HL-60 (cell line): ENCODE measurements around the gene DPP10.

Source experiments
- DNase-seq, 2 experiments: peaks; one replicate each; pipeline ENCODE4 v3.0.0-alpha.2; 2010 to 2020; ENCODE audit warnings: low read depth in 1 of 2, low spot score in 1 of 2
- H3K27ac ChIP-seq: fragments of 250-450 bp; sonication (Bioruptor Pico); replicated peaks from 2 replicates; pipeline ENCODE4 v1.5.1; 2020; ENCODE audit warnings: mild to moderate bottlenecking, moderate library complexity
- H3K27me3 ChIP-seq: fragments of 250-450 bp; sonication (Bioruptor Pico); 2 replicates; pipeline ENCODE4 v1.5.1; 2021; ENCODE audit warnings: mild to moderate bottlenecking, moderate library complexity; ENCODE audit not compliant: insufficient read depth, poor library complexity, severe bottlenecking
- H3K4me3 ChIP-seq: replicated peaks from 2 replicates; pipeline ENCODE4 v1.5.1; 2011; ENCODE audit warnings: mild to moderate bottlenecking, control low read depth, low read length; ENCODE audit not compliant: insufficient read depth
- CTCF ChIP-seq: IDR thresholded peaks from one replicate; pipeline ENCODE4 v1.5.1; 2011; ENCODE audit warnings: low read length, control low read depth, inconsistent platforms; ENCODE audit not compliant: insufficient read depth
- GABPA ChIP-seq: IDR thresholded peaks from 2 replicates; pipeline ENCODE4 v1.6.1; 2012; ENCODE audit warnings: low read depth
- POLR2AphosphoS5 ChIP-seq: IDR thresholded peaks from 2 replicates; pipeline ENCODE4 v1.6.1; 2012; ENCODE audit warnings: low read depth
- REST ChIP-seq: IDR thresholded peaks from 2 replicates; pipeline ENCODE4 v1.6.1; 2012; ENCODE audit warnings: low read depth; ENCODE audit not compliant: insufficient replicate concordance
- SPI1 ChIP-seq: IDR thresholded peaks from 2 replicates; pipeline ENCODE4 v1.6.1; 2012; ENCODE audit warnings: low read depth, mild to moderate bottlenecking, borderline replicate concordance

Gene DPP10

GRCh38 chr2:115327061-115327460 is 884.6 kb downstream of the DPP10 start:
- DNase-seq: no peak
- H3K27me3 ChIP-seq: no peaks in the 10 kb centered on the region
- H3K4me3 ChIP-seq: no peak overlapping the region
- TF ChIP-seq CTCF (no peak), POLR2AphosphoS5 (no peak)
- no peak overlapping the region for H3K27ac ChIP-seq

- DNase-seq: no peak
- Histone ChIP-seq H3K27ac (no peak overlapping the region), H3K27me3 (no peaks in the 10 kb centered on the region), H3K4me3 (no peak overlapping the region)
- no peak for TF ChIP-seq POLR2AphosphoS5
- TF ChIP-seq REST: no peak
- TF ChIP-seq SPI1: no peak
- no peak for TF ChIP-seq GABPA
- TF ChIP-seq CTCF: no peak
These were observed 917.1 kb downstream of the DPP10 start for GRCh38 chr2:115359550-115359949.

- H3K27ac ChIP-seq: no peak overlapping the region
- no peaks in the 10 kb centered on the region for H3K27me3 ChIP-seq
- no peak for DNase-seq
- no peak for TF ChIP-seq POLR2AphosphoS5
- TF ChIP-seq REST: no peak
- TF ChIP-seq CTCF: no peak
- TF ChIP-seq SPI1: no peak
- TF ChIP-seq GABPA: no peak
- no peak overlapping the region for H3K4me3 ChIP-seq
These were observed 921.7 kb downstream of the DPP10 start for GRCh38 chr2:115364093-115364492.

GRCh38 chr2:115369400-115369799 is 927.0 kb downstream of the DPP10 start:
- H3K4me3 ChIP-seq: no peak overlapping the region
- TF ChIP-seq CTCF (no peak), SPI1 (no peak), GABPA (no peak), POLR2AphosphoS5 (no peak), REST (no peak)
- H3K27ac ChIP-seq: no peak overlapping the region
- H3K27me3 ChIP-seq: no peaks in the 10 kb centered on the region
- DNase-seq: no peak
